Measurements from ENCODE around the gene KIAA1217. TPM values are rescaled to one million over a fixed set of nuclear protein-coding genes. Genes with fewer than 3 reads are reported as not detected.

KIAA1217 gene
- polyA plus RNA-seq, 1 donor from 2014 or later = 0.22 TPM

DNA sequence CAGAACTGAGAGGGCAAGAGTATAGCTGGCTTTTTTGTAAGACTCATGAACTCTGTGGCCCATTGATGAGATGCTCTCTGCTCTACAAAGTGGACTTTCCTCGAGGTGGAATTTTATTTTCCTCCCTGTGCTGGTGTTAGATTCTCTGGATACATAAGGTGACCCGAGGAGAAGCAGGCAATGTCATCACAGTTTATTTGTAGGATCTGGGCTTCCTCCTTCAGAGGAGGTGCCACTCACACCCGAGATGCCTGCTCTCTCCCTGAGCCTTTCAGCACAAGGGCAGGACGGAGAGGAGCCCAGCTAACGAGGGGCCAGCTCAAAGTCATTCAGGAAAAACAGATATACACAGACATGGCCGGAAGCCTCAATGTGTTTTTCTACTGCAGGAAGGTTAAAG lies 103.0 kb downstream of the KIAA1217 start:
- H3K4me2 ChIP-seq (ENCODE audit: low read length) = no peak overlapping the region
- no peaks in the 10 kb centered on the region for H3K36me3 ChIP-seq (ENCODE audit: insufficient read depth, low read length)
- H3K9me3 ChIP-seq (ENCODE audit: low read length) = no peaks in the 10 kb centered on the region
- TF ChIP-seq, protein P1, sequence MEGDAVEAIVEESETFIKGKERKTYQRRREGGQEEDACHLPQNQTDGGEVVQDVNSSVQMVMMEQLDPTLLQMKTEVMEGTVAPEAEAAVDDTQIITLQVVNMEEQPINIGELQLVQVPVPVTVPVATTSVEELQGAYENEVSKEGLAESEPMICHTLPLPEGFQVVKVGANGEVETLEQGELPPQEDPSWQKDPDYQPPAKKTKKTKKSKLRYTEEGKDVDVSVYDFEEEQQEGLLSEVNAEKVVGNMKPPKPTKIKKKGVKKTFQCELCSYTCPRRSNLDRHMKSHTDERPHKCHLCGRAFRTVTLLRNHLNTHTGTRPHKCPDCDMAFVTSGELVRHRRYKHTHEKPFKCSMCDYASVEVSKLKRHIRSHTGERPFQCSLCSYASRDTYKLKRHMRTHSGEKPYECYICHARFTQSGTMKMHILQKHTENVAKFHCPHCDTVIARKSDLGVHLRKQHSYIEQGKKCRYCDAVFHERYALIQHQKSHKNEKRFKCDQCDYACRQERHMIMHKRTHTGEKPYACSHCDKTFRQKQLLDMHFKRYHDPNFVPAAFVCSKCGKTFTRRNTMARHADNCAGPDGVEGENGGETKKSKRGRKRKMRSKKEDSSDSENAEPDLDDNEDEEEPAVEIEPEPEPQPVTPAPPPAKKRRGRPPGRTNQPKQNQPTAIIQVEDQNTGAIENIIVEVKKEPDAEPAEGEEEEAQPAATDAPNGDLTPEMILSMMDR (IDR thresholded peaks at IDR 0.05; ENCODE audit: poor library complexity, severe bottlenecking) = no peak
- no peak for TF ChIP-seq TAF1 (IDR thresholded peaks at IDR 0.05; ENCODE audit: low read depth)
- TF ChIP-seq EZH2 (IDR thresholded peaks at IDR 0.05; ENCODE audit: borderline replicate concordance, insufficient read depth, low read length, poor library complexity, severe bottlenecking) = no peak
- TF ChIP-seq, protein P2, sequence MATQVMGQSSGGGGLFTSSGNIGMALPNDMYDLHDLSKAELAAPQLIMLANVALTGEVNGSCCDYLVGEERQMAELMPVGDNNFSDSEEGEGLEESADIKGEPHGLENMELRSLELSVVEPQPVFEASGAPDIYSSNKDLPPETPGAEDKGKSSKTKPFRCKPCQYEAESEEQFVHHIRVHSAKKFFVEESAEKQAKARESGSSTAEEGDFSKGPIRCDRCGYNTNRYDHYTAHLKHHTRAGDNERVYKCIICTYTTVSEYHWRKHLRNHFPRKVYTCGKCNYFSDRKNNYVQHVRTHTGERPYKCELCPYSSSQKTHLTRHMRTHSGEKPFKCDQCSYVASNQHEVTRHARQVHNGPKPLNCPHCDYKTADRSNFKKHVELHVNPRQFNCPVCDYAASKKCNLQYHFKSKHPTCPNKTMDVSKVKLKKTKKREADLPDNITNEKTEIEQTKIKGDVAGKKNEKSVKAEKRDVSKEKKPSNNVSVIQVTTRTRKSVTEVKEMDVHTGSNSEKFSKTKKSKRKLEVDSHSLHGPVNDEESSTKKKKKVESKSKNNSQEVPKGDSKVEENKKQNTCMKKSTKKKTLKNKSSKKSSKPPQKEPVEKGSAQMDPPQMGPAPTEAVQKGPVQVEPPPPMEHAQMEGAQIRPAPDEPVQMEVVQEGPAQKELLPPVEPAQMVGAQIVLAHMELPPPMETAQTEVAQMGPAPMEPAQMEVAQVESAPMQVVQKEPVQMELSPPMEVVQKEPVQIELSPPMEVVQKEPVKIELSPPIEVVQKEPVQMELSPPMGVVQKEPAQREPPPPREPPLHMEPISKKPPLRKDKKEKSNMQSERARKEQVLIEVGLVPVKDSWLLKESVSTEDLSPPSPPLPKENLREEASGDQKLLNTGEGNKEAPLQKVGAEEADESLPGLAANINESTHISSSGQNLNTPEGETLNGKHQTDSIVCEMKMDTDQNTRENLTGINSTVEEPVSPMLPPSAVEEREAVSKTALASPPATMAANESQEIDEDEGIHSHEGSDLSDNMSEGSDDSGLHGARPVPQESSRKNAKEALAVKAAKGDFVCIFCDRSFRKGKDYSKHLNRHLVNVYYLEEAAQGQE (IDR thresholded peaks at IDR 0.05; ENCODE audit: borderline replicate concordance) = no peak
- TF ChIP-seq SMC3 (conservative IDR thresholded peaks at IDR 0.05; ENCODE audit: poor library complexity) = no peak
- TF ChIP-seq RAD21 (conservative IDR thresholded peaks at IDR 0.05) = no peak
- no peak for TF ChIP-seq MXI1 (conservative IDR thresholded peaks at IDR 0.05; ENCODE audit: poor library complexity, severe bottlenecking)
- no peak for TF ChIP-seq EP300 (conservative IDR thresholded peaks at IDR 0.05; ENCODE audit: poor library complexity, severe bottlenecking)
- TF ChIP-seq POLR2AphosphoS5 (IDR thresholded peaks at IDR 0.05) = no peak
- H4K20me1 ChIP-seq (ENCODE audit: insufficient read depth) = no peaks in the 10 kb centered on the region
- H3K27me3 ChIP-seq (ENCODE audit: insufficient read depth, low read depth, low read length) = no peaks in the 10 kb centered on the region
- no peaks in the 10 kb centered on the region for H3F3A ChIP-seq (ENCODE audit: insufficient read depth, low read length, poor library complexity, severe bottlenecking)
- H3K79me2 ChIP-seq (replicated peaks; ENCODE audit: insufficient read depth, low read length) = no peaks in the 10 kb centered on the region
- H2AFZ ChIP-seq (ENCODE audit: low read depth, low read length) = no peak overlapping the region
- H3K4me3 ChIP-seq (ENCODE audit: low read length) = no peak overlapping the region
- no peak overlapping the region for H3K27ac ChIP-seq (ENCODE audit: low read length)
- H3K9me2 ChIP-seq (ENCODE audit: insufficient read depth, low read length) = no peaks in the 10 kb centered on the region
- no peak overlapping the region for H3K9ac ChIP-seq (ENCODE audit: low read length)

DNA sequence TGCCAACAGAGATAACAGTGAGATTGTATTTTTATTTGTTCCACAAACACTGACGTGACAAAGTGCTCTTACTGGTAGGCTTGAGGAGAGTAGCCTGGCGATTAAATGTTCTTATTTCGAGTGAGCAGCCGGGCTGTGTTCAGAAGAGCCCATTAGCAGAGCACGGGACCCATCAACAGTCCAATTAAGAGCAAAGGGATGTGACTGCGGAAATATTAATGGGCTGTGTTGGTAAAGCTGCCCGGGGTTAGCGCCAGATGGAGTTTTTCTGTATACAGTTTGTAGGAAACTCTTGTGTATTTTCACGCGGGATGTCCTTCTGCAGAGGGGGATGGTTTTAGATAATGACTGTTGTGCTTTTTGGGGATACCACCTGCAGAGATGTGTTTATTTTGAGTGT lies 104.3 kb downstream of the KIAA1217 start:
- H3K9ac ChIP-seq (ENCODE audit: low read length) = no peak overlapping the region
- H3K79me2 ChIP-seq (replicated peaks; ENCODE audit: insufficient read depth, low read length) = no peaks in the 10 kb centered on the region
- H3K4me3 ChIP-seq (ENCODE audit: low read length) = no peak overlapping the region
- no peaks in the 10 kb centered on the region for H3K27me3 ChIP-seq (ENCODE audit: insufficient read depth, low read depth, low read length)
- no peak overlapping the region for H2AFZ ChIP-seq (ENCODE audit: low read depth, low read length)
- H3K4me2 ChIP-seq (ENCODE audit: low read length) = no peak overlapping the region
- TF ChIP-seq EZH2 (IDR thresholded peaks at IDR 0.05; ENCODE audit: borderline replicate concordance, insufficient read depth, low read length, poor library complexity, severe bottlenecking) (no peak), RAD21 (conservative IDR thresholded peaks at IDR 0.05) (no peak), TAF1 (IDR thresholded peaks at IDR 0.05; ENCODE audit: low read depth) (no peak), MXI1 (conservative IDR thresholded peaks at IDR 0.05; ENCODE audit: poor library complexity, severe bottlenecking) (no peak), POLR2AphosphoS5 (IDR thresholded peaks at IDR 0.05) (no peak), SMC3 (conservative IDR thresholded peaks at IDR 0.05; ENCODE audit: poor library complexity) (no peak), EP300 (conservative IDR thresholded peaks at IDR 0.05; ENCODE audit: poor library complexity, severe bottlenecking) (no peak)
- TF ChIP-seq, protein P1 (IDR thresholded peaks at IDR 0.05; ENCODE audit: poor library complexity, severe bottlenecking) = no peak
- TF ChIP-seq, protein P2 (IDR thresholded peaks at IDR 0.05; ENCODE audit: borderline replicate concordance) = no peak
- no peaks in the 10 kb centered on the region for H3K9me2 ChIP-seq (ENCODE audit: insufficient read depth, low read length)
- no peak overlapping the region for H3K27ac ChIP-seq (ENCODE audit: low read length)
- no peaks in the 10 kb centered on the region for H3K36me3 ChIP-seq (ENCODE audit: insufficient read depth, low read length)
- no peaks in the 10 kb centered on the region for H4K20me1 ChIP-seq (ENCODE audit: insufficient read depth)
- no peaks in the 10 kb centered on the region for H3K9me3 ChIP-seq (ENCODE audit: low read length)
- no peaks in the 10 kb centered on the region for H3F3A ChIP-seq (ENCODE audit: insufficient read depth, low read length, poor library complexity, severe bottlenecking)
